HepG2 (cell line): ENCODE results near the gene AMBRA1. TPM values are rescaled to one million over a fixed set of nuclear protein-coding genes. Genes with fewer than 3 reads are reported as not detected.

Experiments
- ATAC-seq: fragments of 200-7000 bp; cut with Tn5 transposase; 3 replicates; pipeline ENCODE4 v1.9.1; 2020; ENCODE audit warnings: mild to moderate bottlenecking, moderate library complexity
- BruUV-seq: library from RNA; stranded (reverse); fragments of 400-500 nt; replicated peaks from 2 replicates; lab custom pipeline; 2021; lab: Mats Ljungman, UMichigan
- CTCF ChIA-PET: fragments of 300-600 bp; formaldehyde crosslinking; extraction: SDS; loops from one replicate; lab custom pipeline; 2021; ENCODE audit warnings: low total read pairs, inconsistent platforms, low intra/inter-chr PET ratio; lab: Yijun Ruan, JAX
- POLR2A ChIA-PET: fragments of 350-600 bp; sonication (Branson Sonifier 250); formaldehyde crosslinking; loops from one replicate; lab custom pipeline; 2020; ENCODE audit warnings: antibody characterized with exemption, inconsistent platforms; lab: Yijun Ruan, JAX
- DNase-seq: peaks from one replicate; pipeline ENCODE4 v3.0.0-alpha.2; 2015; ENCODE audit warnings: low spot score
- FAIRE-seq: peaks from 3 replicates; lab custom pipeline; 2011; peaks lifted over from hg19 to GRCh38; lab: Jason Lieb, UNC
- H2AFZ ChIP-seq: one replicate; pipeline ENCODE4 v1.6.1; 2011; ENCODE audit warnings: low read length, inconsistent platforms
- H3K27ac ChIP-seq: fragments of 300-600 bp; 3 replicates; pipeline ENCODE4 v1.8.0; 2011; ENCODE audit warnings: mixed run types, mild to moderate bottlenecking, mixed read lengths, low read length, inconsistent platforms; ENCODE audit not compliant: insufficient read depth; ENCODE audit errors: extremely low read length
- H3K27me3 ChIP-seq, 2 experiments: fragments of 200-600 bp in 1 of 2; 2 replicates in 1 of 2; 3 replicates in 1 of 2; pipeline versions ENCODE4 v1.6.0 to v1.8.0; 2011; ENCODE audit warnings: low read length in 2 of 2, mild to moderate bottlenecking in 2 of 2, moderate library complexity in 2 of 2, inconsistent platforms in 1 of 2; ENCODE audit not compliant: insufficient read depth in 2 of 2, control insufficient read depth in 1 of 2
- H3K36me3 ChIP-seq, 2 experiments: fragments of 200-600 bp in 1 of 2; replicated peaks in 1 of 2; 2 replicates in 1 of 2; 3 replicates in 1 of 2; pipeline versions ENCODE4 v1.5.1 to v1.8.0; 2011; ENCODE audit warnings: low read length in 2 of 2, inconsistent platforms in 1 of 2; ENCODE audit not compliant: insufficient read depth in 2 of 2, control insufficient read depth in 1 of 2
- H3K4me1 ChIP-seq: 2 replicates; pipeline ENCODE4 v1.5.1; 2012; ENCODE audit warnings: low read length, inconsistent platforms; ENCODE audit not compliant: insufficient read depth
- H3K4me2 ChIP-seq: 2 replicates; pipeline ENCODE4 v1.6.0; 2011; ENCODE audit warnings: low read depth, low read length, inconsistent platforms
- H3K4me3 ChIP-seq, 3 experiments: fragments of 200-600 bp in 1 of 3; sonication (generic), shearing (Covaris generic) in 1 of 3; replicated peaks in 1 of 3; 2 replicates each; pipeline ENCODE4 v1.5.1; 2011 to 2016; ENCODE audit warnings: low read length in 3 of 3, inconsistent platforms in 2 of 3, low read depth in 2 of 3, mild to moderate bottlenecking in 2 of 3, control low read depth in 1 of 3, mixed read lengths in 1 of 3; ENCODE audit not compliant: insufficient read depth in 1 of 3
- H3K79me2 ChIP-seq: one replicate; pipeline ENCODE4 v1.6.1; 2011; ENCODE audit warnings: low read length, inconsistent platforms; ENCODE audit not compliant: insufficient read depth
- H3K9ac ChIP-seq: 2 replicates; pipeline ENCODE4 v1.6.0; 2011; ENCODE audit warnings: mild to moderate bottlenecking, low read depth, low read length, inconsistent platforms; ENCODE audit not compliant: insufficient read depth
- H3K9me3 ChIP-seq: 2 replicates; pipeline ENCODE4 v1.5.1; 2012; ENCODE audit warnings: mild to moderate bottlenecking, low read length
- H4K20me1 ChIP-seq: 2 replicates; pipeline ENCODE4 v1.6.0; 2011; ENCODE audit warnings: inconsistent platforms, mild to moderate bottlenecking, low read length, moderate library complexity; ENCODE audit not compliant: insufficient read depth
- CCAR2 ChIP-seq: fragments of 200-400 bp; formaldehyde crosslinking; optimal IDR thresholded peaks from 2 replicates; pipeline ENCODE3; 2018; ENCODE audit warnings: low read depth, mild to moderate bottlenecking, low read length, moderate library complexity
- GATAD2A ChIP-seq: IDR thresholded peaks from 2 replicates; pipeline ENCODE4 v1.6.1; 2016
- HIVEP1 ChIP-seq: sonication (generic); formaldehyde crosslinking; IDR thresholded peaks from 2 replicates; pipeline ENCODE4 v1.4.0; 2020; ENCODE audit warnings: mild to moderate bottlenecking, missing genetic modification reagents
- HNRNPL ChIP-seq: fragments of 200-400 bp; formaldehyde crosslinking; IDR thresholded peaks from 2 replicates; pipeline ENCODE4 v1.6.1; 2017; ENCODE audit warnings: mild to moderate bottlenecking, low read depth, low read length
- HOXA3 ChIP-seq: sonication (generic); formaldehyde crosslinking; IDR thresholded peaks from 2 replicates; pipeline ENCODE4 v1.5.0; 2020; ENCODE audit warnings: missing genetic modification reagents
- ISL2 ChIP-seq: sonication (generic); formaldehyde crosslinking; IDR thresholded peaks from 2 replicates; pipeline ENCODE4 v1.5.0; 2020; ENCODE audit warnings: missing genetic modification reagents
- KDM4B ChIP-seq: sonication (generic); formaldehyde crosslinking; IDR thresholded peaks from 2 replicates; pipeline ENCODE4 v1.4.0; 2020; ENCODE audit warnings: missing genetic modification reagents
- KLF9 ChIP-seq: IDR thresholded peaks from 2 replicates; pipeline ENCODE4 v1.6.1; 2016; ENCODE audit warnings: low read depth
- ONECUT2 ChIP-seq: sonication (generic); formaldehyde crosslinking; IDR thresholded peaks from 2 replicates; pipeline ENCODE4 v1.4.0; 2020; ENCODE audit warnings: missing genetic modification reagents
- SRSF4 ChIP-seq: fragments of 200-400 bp; formaldehyde crosslinking; IDR thresholded peaks from one replicate; pipeline ENCODE4 v1.6.1; 2018; ENCODE audit warnings: mild to moderate bottlenecking, low read depth, low read length, moderate library complexity; ENCODE audit not compliant: poor library complexity, severe bottlenecking
- TRIM24 ChIP-seq: sonication (generic); formaldehyde crosslinking; IDR thresholded peaks from 2 replicates; pipeline ENCODE4 v1.8.0; 2022; ENCODE audit warnings: mild to moderate bottlenecking, missing genetic modification reagents
- ZNF263 ChIP-seq: sonication (generic); formaldehyde crosslinking; IDR thresholded peaks from 2 replicates; pipeline ENCODE4 v1.4.0; 2020; ENCODE audit warnings: missing genetic modification reagents
- ZNF317 ChIP-seq: sonication (generic); formaldehyde crosslinking; IDR thresholded peaks from 2 replicates; pipeline ENCODE4 v1.5.0; 2020; ENCODE audit warnings: mild to moderate bottlenecking, missing genetic modification reagents
- ZNF331 ChIP-seq: sonication (generic); formaldehyde crosslinking; IDR thresholded peaks from 2 replicates; pipeline ENCODE4 v1.4.0; 2020; ENCODE audit warnings: missing genetic modification reagents
- ZNF562 ChIP-seq: sonication (generic); formaldehyde crosslinking; IDR thresholded peaks from 2 replicates; pipeline ENCODE4 v1.8.0; 2022; ENCODE audit warnings: missing genetic modification reagents, borderline replicate concordance
- ZNF709 ChIP-seq: sonication (generic); formaldehyde crosslinking; IDR thresholded peaks from 2 replicates; pipeline ENCODE4 v1.5.0; 2020; ENCODE audit warnings: mild to moderate bottlenecking, missing genetic modification reagents
- WGBS: methylation state at CpG from one replicate; pipeline ENCODE4 v1.1.6; 2017; ENCODE audit warnings: low lambda C conversion rate; 5-methylcytosine and 5-hydroxymethylcytosine counted together
- in situ Hi-C: cut with HindIII; loops from 2 replicates; pipeline ENCODE4 v1.10.0; 2017; ENCODE audit warnings: low pct_unique_long_range_greater_than_20kb; ENCODE audit not compliant: extremely low pct_ligation_motif_present
- intact Hi-C: fragments of 100-400 bp; cut with micrococcal nuclease; formaldehyde crosslinking; loops from one replicate; pipeline ENCODE4 v1.10.0; 2022; ENCODE audit not compliant: unreplicated experiment
- polyA plus RNA-seq, 8 experiments: library from polyadenylated mRNA; depleted of rRNA in 3 of 8; stranded (reverse) in 7 of 8; unstranded in 1 of 8; fragments of >200 nt; fragmentation: Illumina TruSeq in 4 of 8; extraction: Trizol in 4 of 8; gene quantifications; 2 replicates each; pipeline versions ENCODE4 v1.2.1 to v1.2.3, GENCODE V29; 2011 to 2016; ENCODE audit warnings: low read depth in 4 of 8, missing spikeins in 1 of 8, mixed read lengths in 1 of 8; ENCODE audit not compliant: insufficient read depth in 1 of 8
- total RNA-seq, 5 experiments: library from RNA; depleted of rRNA; stranded (reverse); fragments of >200 nt; fragmentation: Illumina TruSeq; extraction: Trizol; gene quantifications; 2 replicates each; pipeline ENCODE4 v1.2.3, GENCODE V29; 2016; ENCODE audit warnings: low read depth in 1 of 5
- TF ChIP-seq, protein P1 (sequence below): IDR thresholded peaks from 2 replicates; pipeline ENCODE4 v1.6.1; 2016; ENCODE audit warnings: low read depth

The AMBRA1 gene
- total and polyA plus RNA-seq, 2 of the 13 experiments (the other 11 are each of a cell fraction or from before 2014, with no cell fraction given) = 15.7 to 26.0 TPM

DNA sequence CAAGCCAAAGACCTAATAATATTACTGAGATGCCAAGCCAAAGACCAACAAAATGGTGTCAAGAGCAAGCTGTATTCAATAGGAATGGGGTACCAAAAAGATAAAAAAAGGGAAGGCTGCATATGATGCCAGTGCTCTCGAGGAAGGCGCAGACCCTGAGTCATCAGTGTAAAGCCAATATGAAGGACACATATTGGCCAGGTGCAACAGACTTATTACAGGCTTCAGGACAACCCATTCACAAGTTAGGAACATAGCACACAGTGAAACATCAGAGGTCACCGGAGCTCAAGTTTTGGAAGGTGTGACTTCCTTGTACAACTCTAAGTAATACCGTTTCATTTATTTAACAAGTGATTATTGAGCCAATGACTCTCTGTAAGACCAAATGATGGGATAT lies 58.1 kb downstream of the AMBRA1 start:
- Histone ChIP-seq H3K36me3 (peaks cover 5 to 12% of the 10 kb centered on the region in 2 experiments), H2AFZ (no peak overlapping the region), H3K79me2 (peaks cover 87% of the 10 kb centered on the region), H3K4me3 (no peak overlapping the region), H4K20me1 (peaks cover 56% of the 10 kb centered on the region), H3K4me2 (no peak overlapping the region), H3K27me3 (no peaks in the 10 kb centered on the region), H3K9me3 (no peaks in the 10 kb centered on the region), H3K27ac (no peak overlapping the region), H3K9ac (no peak overlapping the region), H3K4me1 (peaks cover 15% of the 10 kb centered on the region)
- in situ Hi-C loops = loop anchor here (5.0 kb wide), 1 partner anchor 43 kb away; no protein-coding TSS in a partner anchor
- ChIA-PET CTCF (interaction anchor here (3.1 kb wide), 1 partner anchor 45 kb away, joined by 23 read pairs; no protein-coding TSS in a partner anchor), POLR2A (no interaction called here)
- intact Hi-C loops = loop anchor here (2.0 to 5.0 kb wide), 2 partner anchors 82 to 147 kb away; partner anchors contain the start of genes ATG13 and HARBI1
- peak; percentile 62; the same call in 1 of the 2 replicates for TF ChIP-seq ZNF317 (CRISPR knock-in tag)
- no peak for TF ChIP-seq ZNF263 (CRISPR knock-in tag)
- no TSS peak for BruUV-seq
- 97% methylated on average over 4 of the region's 4 CpGs for WGBS
- FAIRE-seq (no peak), ATAC-seq (no peak), DNase-seq (no peak)

DNA sequence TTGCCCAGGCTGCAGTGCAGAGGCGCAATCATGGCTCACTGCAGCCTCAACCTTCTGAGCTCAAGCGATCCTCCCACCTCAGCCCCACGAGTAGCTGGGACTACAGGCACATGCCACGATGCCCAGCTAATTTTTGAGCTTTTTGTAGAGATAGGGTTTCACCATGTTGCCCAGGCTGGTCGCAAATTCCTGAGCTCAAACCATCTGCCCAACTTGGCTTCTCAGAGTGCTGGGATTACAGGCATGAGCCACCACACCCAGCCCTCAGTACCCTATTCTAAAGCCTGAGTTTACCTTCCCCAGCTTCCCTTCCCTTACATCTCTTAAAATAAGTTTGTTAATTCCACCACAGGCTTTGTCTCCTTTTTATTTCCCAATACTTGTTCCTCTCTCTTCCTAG lies 59.1 kb downstream of the AMBRA1 start:
- Histone ChIP-seq H3K36me3 (peaks cover 3% of the 10 kb centered on the region in 2 experiments; a peak in 3 of 5 replicates), H3K9ac (no peak overlapping the region), H3K9me3 (no peaks in the 10 kb centered on the region), H4K20me1 (peaks cover 66% of the 10 kb centered on the region), H2AFZ (no peak overlapping the region), H3K27me3 (no peaks in the 10 kb centered on the region), H3K79me2 (peaks cover 88% of the 10 kb centered on the region), H3K4me3 (no peak overlapping the region), H3K27ac (no peak overlapping the region), H3K4me2 (no peak overlapping the region), H3K4me1 (peaks cover 15% of the 10 kb centered on the region)
- no peak for DNase-seq
- no peak for ATAC-seq
- no TSS peak for BruUV-seq
- intact Hi-C loops = loop anchor here (5.0 kb wide), 1 partner anchor 83 kb away; the partner anchor contains the start of genes ATG13 and HARBI1
- no peak for FAIRE-seq
- POLR2A ChIA-PET = no interaction called here
- 93% methylated on average over 5 of the region's 5 CpGs for WGBS
- CTCF ChIA-PET = no interaction called here
- in situ Hi-C loops = loop anchor here (5.0 kb wide), 2 partner anchors 42 to 147 kb away; no protein-coding TSS in a partner anchor
- TF ChIP-seq ONECUT2 (no peak), CCAR2 (no peak), ISL2 (no peak), TRIM24 (CRISPR knock-in tag) (no peak), SRSF4 (no peak), ZNF331 (CRISPR knock-in tag) (no peak), KDM4B (CRISPR knock-in tag) (no peak), HNRNPL (no peak), ZNF562 (CRISPR knock-in tag) (no peak), HIVEP1 (no peak), ZNF709 (CRISPR knock-in tag) (no peak), GATAD2A (CRISPR knock-in tag) (no peak), KLF9 (no peak), HOXA3 (CRISPR knock-in tag) (no peak)
- TF ChIP-seq, protein P1, sequence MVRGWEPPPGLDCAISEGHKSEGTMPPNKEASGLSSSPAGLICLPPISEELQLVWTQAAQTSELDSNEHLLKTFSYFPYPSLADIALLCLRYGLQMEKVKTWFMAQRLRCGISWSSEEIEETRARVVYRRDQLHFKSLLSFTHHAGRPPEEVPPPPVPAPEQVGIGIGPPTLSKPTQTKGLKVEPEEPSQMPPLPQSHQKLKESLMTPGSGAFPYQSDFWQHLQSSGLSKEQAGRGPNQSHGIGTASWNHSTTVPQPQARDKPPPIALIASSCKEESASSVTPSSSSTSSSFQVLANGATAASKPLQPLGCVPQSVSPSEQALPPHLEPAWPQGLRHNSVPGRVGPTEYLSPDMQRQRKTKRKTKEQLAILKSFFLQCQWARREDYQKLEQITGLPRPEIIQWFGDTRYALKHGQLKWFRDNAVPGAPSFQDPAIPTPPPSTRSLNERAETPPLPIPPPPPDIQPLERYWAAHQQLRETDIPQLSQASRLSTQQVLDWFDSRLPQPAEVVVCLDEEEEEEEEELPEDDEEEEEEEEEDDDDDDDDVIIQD (CRISPR knock-in tag) = no peak
